ENCODE measurements around the gene CDR2L. TPM values are rescaled to one million over a fixed set of nuclear protein-coding genes. Genes with fewer than 3 reads are reported as not detected.
"Not testable (repeated sequence)": the region's sequence is repeated elsewhere in the genome, so short reads cannot be mapped to it uniquely, and the experiment has no call there.

The CDR2L gene
- total RNA-seq, 8 experiments from 2014 or later: 8.1 to 18.0 (median 13.6) TPM

DNA sequence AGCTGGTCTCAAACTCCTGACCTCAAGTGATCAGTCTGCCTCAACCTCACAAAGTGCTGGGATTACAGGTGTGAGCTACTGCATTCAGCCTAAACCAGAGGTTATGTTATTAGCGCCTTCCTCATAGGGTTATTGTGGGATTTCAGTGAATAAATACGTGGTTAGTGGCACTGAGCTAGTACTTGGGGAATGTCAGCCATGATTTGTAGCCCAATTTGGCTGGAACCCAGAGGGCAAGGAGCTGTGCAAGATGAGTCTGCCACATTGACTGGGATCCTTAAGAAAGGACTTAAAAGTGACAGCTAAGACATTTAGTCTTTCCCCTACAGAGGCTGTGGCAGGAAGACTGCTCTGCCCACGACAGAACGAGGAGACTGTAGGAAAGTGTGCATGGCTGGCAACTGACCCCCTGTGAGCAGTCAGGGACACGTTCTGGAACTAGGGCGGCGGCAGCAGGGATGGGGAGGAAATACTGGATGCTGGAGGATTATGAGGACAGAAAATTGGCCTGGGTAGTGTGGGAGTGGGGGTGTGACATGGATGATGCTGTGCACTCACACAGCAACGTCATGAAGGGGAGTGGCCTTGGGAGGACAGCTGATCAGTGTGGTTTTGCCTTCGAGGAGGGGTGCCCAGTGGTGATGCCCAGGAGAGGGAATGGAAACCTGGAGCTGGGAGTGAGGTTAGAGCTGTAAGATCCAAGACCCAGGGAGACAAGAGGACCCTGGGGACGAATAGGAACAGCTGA is 44.7 kb downstream of the CDR2L start:
- in situ Hi-C loops (cut with MboI; ENCODE audit: low pct_unique_long_range_greater_than_20kb in 2 of 9, low sequenced_read_pairs in 9 of 9, unreplicated experiment in 9 of 9): no loop called here
- peak overlapping the region; percentile 42 to 51 for H3K27ac ChIP-seq
- H3K4me3 ChIP-seq: peak overlapping the region; percentile 63 to 80 (median 68)
- peak in 7 of 8 experiments; percentile 2 to 48 (median 21) for ATAC-seq (replicated peaks in 6 of 8)
- WGBS, 10 experiments: 0 to 100% (median 40%) methylated on average over 1 to 6 of the region's 10 CpGs
- H3K4me1 ChIP-seq (replicated peaks in 1 of 2): peaks cover 3 to 9% of the 10 kb centered on the region in 2 donors

DNA sequence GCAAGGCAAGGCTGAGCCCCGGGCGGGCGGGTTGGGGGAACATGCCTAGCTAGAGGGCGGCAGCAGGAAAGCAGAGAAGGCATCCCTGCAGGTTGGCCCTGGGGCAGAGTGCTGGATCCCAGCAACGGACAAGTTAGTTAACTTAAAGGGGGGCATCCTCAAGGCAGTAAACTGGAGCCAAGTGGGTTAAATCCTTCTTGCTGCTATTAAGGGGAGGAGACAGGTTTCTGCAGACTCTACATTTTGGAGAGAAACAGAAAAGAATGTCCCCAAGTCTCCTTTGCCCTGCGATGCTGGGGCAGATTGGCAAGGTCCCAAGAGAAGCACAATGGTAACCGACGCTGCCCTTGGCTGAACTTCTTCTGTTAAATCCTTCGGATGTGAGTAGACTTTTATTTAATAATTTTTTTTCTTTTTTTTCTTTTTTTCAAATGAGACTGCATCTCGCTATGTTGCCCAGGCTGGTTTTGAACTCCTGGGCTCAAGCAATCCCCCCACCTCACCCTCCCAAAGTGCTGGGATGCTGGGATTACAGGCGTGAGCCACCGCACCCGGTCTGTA is 45.4 kb downstream of the CDR2L start:
- ATAC-seq (replicated peaks in 6 of 8): no peak
- in situ Hi-C loops (cut with MboI; ENCODE audit: low pct_unique_long_range_greater_than_20kb in 2 of 9, low sequenced_read_pairs in 9 of 9, unreplicated experiment in 9 of 9): no loop called here
- H3K27ac ChIP-seq: no peak overlapping the region
- peak overlapping the region; percentile 63 to 80 (median 68) for H3K4me3 ChIP-seq
- H3K4me1 ChIP-seq (replicated peaks in 1 of 2): peaks cover 3 to 9% of the 10 kb centered on the region in 2 donors
- 0 to 88% (median 14%) methylated on average over 1 to 8 of the region's 13 CpGs; no CpG with 5 or more reads in 1 of the 10 experiments for WGBS, 10 experiments

DNA sequence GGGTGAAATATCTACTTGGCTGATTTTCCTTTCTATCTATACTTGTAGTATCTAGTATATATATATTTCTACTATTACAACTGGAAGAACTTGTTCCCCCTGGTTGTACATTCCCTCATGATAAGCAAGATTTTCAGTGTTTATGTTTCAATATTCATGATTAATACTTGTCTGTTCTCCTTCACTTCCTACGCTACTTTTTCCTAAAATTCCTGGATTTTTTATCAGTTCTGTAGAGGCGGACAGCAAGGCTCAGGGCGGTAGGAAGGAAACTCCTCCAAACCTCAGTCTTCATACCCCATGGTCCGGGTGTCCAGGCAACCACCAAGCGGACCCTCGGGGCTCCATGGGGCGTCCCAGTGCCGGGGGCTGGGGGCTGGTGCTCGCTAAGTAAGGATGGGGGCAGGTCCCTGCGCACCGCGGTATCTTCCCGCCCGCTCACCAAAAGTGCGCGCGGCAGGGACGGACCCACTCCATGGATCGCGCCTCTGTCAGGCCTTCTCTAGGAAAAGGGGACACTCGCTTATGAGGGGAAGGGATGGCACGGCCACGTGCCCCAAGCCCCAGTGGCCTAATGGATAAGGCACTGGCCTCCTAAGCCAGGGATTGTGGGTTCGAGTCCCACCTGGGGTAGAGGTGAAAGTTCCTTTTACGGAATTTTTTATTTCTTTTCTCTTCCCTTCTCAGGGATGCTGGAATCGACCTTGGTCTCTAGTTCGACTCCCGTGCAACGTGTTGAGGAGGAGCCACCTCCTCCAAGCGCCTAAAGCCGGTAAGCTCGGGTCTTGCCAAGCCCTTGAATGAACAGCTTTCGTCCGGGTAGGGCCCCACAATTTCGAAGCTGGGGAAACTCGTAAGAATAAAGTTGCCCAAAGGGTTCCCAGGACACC is 46.2 kb downstream of the CDR2L start:
- peak overlapping the region; percentile 89 to 90 for H3K27ac ChIP-seq
- WGBS, 10 experiments: 0 to 10% (median 0%) methylated on average over 1 to 8 of the region's 36 CpGs; no CpG with 5 or more reads in 2 of the 10 experiments

DNA sequence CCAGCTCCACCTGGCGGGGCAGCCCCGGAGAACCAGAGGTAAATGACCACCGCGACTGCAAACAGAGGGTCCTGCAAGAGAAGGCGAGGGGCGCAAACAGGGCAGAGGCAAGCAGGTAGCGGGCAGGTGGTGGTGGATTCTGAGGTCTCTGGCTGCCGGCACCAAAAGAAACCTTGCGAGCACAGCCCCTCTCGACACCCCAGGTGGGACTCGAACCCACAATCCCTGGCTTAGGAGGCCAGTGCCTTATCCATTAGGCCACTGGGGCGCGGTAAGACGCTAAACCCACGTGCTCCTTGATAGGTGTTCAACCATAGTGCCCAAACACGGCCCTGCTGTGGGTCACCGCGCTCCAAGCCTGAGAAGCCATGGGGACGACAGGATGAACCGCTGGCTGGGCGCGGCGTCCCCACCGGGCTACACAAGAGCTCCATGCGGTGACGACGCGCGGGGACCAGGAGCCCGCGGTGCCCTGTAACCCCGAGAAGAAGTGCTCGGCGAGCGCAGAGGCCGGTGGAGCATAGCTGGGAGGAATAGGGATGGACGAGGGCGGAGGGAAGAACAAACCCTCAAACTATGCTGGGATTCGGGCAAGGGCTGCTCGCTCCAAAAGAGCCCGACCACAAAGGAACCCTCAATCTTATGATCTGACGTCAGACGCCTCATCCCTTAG is 46.9 kb downstream of the CDR2L start:
- in situ Hi-C loops (cut with MboI; ENCODE audit: low pct_unique_long_range_greater_than_20kb in 2 of 9, low sequenced_read_pairs in 9 of 9, unreplicated experiment in 9 of 9): no loop called here
- Histone ChIP-seq H3K4me1 (replicated peaks in 1 of 2) (peaks cover 3 to 9% of the 10 kb centered on the region in 2 donors), H3K4me3 (peak overlapping the region; percentile 63 to 80 (median 68)), H3K27ac (peak overlapping the region; percentile 89 to 90)
- WGBS, 10 experiments: 0 to 20% (median 2%) methylated on average over 1 to 6 of the region's 43 CpGs; no CpG with 5 or more reads in 6 of the 10 experiments
- ATAC-seq (replicated peaks in 6 of 8): peak; percentile 46 to 71 (median 62)

More for the DNA sequence above, 46.2 kb downstream of the CDR2L start:
- in situ Hi-C loops (cut with MboI; ENCODE audit: low pct_unique_long_range_greater_than_20kb in 2 of 9, low sequenced_read_pairs in 9 of 9, unreplicated experiment in 9 of 9): no loop called here
- ATAC-seq (replicated peaks in 6 of 8): peak; percentile 37 to 72 (median 69)
- Histone ChIP-seq H3K4me1 (replicated peaks in 1 of 2) (peaks cover 3 to 9% of the 10 kb centered on the region in 2 donors), H3K4me3 (peak overlapping the region; percentile 63 to 80 (median 68))

DNA sequence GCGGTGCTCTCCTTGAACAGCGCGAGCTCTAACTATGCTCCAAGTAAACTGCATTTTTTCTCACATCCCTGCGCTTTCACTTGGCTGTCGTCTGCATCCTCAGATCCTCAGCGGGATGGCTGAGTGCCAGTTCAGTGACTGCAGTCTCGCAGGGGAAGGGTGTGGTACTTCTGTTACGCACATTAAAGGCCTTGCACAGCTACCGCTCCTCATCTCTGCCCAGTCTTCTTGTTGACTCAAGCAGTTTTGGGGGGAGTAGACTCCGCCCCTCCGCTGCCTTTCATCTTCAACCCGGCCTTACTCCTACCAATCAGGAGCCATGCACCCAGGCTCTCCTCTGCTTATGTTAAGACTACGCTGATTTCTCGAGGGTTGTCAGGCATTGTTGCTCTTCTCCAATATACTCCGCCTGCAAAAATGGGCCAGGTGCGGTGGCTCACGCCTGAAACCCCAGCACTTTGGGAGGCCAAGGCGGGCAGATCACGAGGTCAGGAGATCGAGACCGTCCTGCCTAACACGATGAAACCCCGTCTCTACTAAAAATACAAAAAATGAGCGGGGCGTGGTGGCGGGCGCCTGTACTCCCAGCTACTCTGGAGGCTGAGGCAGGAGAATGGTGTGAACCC is 49.3 kb downstream of the CDR2L start:
- in situ Hi-C loops (cut with MboI; ENCODE audit: low pct_unique_long_range_greater_than_20kb in 2 of 9, low sequenced_read_pairs in 9 of 9, unreplicated experiment in 9 of 9): no loop called here
- ATAC-seq (replicated peaks in 6 of 8): peak in 3 of 8 experiments; percentile 2 to 11 (median 10)
- Histone ChIP-seq H3K4me1 (replicated peaks in 1 of 2) (peaks cover 3 to 9% of the 10 kb centered on the region in 2 donors), H3K27ac (no peak overlapping the region), H3K4me3 (no peak overlapping the region)
- WGBS, 10 experiments: 60 to 100% (median 79%) methylated on average over 1 to 11 of the region's 27 CpGs

DNA sequence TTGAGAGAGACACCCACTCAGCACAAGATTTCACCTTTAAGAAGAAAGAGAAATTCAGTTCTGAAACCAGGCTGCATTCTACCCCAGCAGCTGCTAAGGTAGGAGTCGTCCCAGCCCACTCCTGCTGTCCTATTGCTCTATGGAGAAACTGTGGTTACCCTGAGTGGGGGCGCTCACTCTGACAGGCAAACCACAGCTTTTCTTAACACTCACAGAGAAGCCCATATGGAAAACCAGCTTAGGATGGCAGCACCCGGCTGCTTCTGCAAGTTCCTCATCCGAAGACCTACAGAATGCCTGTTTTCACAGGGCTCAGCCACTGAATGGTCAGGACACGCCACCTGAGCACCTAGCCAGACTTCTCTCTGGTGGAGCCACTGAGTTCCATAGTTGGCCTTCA is 51.8 kb downstream of the CDR2L start:
- ATAC-seq (replicated peaks in 6 of 8): no peak
- WGBS, 10 experiments: 80 to 100% (median 100%) methylated on average over 1 to 4 of the region's 5 CpGs; no CpG with 5 or more reads in 1 of the 10 experiments
- H3K4me3 ChIP-seq: no peak overlapping the region
- no peak overlapping the region for H3K27ac ChIP-seq
- H3K4me1 ChIP-seq (replicated peaks in 1 of 2): peaks cover 0 to 6% of the 10 kb centered on the region in 2 donors
- in situ Hi-C loops (cut with MboI; ENCODE audit: low pct_unique_long_range_greater_than_20kb in 2 of 9, low sequenced_read_pairs in 9 of 9, unreplicated experiment in 9 of 9): no loop called here

DNA sequence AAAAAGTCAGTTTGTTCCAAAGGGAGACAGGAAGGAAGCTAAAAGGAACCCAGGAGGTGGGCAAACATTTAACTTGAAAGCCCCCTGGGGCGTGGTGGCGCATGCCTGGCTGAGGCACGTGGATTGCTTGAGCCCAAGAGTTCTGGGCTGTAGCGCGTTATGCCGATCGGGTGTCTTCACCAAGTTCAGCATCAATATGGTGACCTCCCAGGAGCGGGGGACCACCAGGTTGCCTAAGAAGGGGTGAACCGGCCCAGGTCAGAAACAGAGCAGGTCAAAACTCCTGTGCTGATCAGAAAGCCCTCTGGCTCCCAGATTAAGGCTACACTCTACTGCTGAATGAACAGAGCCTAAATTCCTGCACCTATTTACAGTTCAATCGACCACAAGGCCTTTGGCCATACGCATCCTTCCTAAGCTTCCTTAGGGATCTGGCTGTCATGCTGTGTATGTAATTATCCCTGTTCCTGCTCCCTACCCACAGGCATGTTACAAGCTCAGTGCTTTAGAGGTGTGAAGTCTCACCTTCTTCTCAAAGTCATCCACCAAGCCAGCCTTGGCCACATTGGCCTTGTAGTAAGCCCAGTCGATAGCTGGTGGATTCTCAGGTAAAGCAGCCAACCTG is 54.3 kb downstream of the CDR2L start:
- peaks cover 6 to 7% of the 10 kb centered on the region in 2 donors for H3K4me1 ChIP-seq (replicated peaks in 1 of 2)
- no peak overlapping the region for H3K4me3 ChIP-seq
- WGBS, 10 experiments: 40 to 100% (median 78%) methylated on average over 1 to 9 of the region's 12 CpGs; no CpG with 5 or more reads in 1 of the 10 experiments
- in situ Hi-C loops (cut with MboI; ENCODE audit: low pct_unique_long_range_greater_than_20kb in 2 of 9, low sequenced_read_pairs in 9 of 9, unreplicated experiment in 9 of 9): no loop called here
- no peak overlapping the region for H3K27ac ChIP-seq
- ATAC-seq (replicated peaks in 6 of 8): no peak

DNA sequence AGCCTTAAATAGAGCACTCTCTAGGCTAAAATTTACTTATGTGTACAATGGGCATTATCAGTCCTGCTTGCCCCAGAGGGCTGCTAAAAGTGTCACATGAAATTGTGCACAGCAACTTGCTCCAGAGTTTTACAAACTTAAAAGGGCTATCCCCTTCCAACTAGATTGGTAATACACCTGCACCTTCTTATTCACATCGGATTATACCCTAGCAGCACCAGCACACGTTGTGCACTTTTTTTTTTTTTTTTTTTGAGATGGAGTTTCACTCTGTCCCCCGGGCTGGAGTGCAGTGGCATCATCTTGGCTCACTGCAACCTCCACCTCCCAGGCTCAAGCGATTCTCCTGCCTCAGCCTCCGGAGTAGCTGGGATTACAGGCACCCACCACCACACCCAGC is 56.4 kb downstream of the CDR2L start:
- H3K27ac ChIP-seq; in situ Hi-C loops (cut with MboI; ENCODE audit: low pct_unique_long_range_greater_than_20kb in 2 of 9, low sequenced_read_pairs in 9 of 9, unreplicated experiment in 9 of 9); H3K4me3 ChIP-seq; ATAC-seq (replicated peaks in 6 of 8): not testable (repeated sequence)
- WGBS, 10 experiments: 40 to 85% (median 47%) methylated on average over 2 to 3 of the region's 5 CpGs; no CpG with 5 or more reads in 2 of the 10 experiments
- H3K4me1 ChIP-seq (replicated peaks in 1 of 2): peaks cover 10 to 12% of the 10 kb centered on the region in 2 donors

DNA sequence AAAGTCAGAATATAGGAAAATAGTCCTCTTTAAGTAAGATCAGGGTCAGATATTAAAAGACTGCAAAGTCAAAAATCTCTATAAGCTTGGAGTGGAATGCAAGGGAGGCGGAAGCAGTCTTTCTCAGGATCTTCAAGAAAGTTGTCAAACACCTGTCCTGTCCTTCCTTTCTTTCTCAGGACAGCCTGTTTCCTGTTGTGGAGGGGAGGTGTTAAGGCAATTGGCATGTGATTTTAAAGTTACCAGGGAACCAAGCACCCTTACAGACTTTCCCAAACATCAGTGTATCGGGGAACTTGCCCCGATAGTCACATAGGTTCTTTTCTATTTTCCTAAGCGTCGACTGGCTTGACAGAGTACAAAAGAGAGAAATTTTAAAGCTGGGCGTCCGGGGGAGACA is 57.3 kb downstream of the CDR2L start:
- 59 to 100% (median 86%) methylated on average over 1 to 6 of the region's 7 CpGs; no CpG with 5 or more reads in 3 of the 10 experiments for WGBS, 10 experiments
- Histone ChIP-seq H3K4me3 (no peak overlapping the region), H3K4me1 (replicated peaks in 1 of 2) (peaks cover 10 to 13% of the 10 kb centered on the region in 2 donors), H3K27ac (no peak overlapping the region)
- in situ Hi-C loops (cut with MboI; ENCODE audit: low pct_unique_long_range_greater_than_20kb in 2 of 9, low sequenced_read_pairs in 9 of 9, unreplicated experiment in 9 of 9): no loop called here
- no peak for ATAC-seq (replicated peaks in 6 of 8)

DNA sequence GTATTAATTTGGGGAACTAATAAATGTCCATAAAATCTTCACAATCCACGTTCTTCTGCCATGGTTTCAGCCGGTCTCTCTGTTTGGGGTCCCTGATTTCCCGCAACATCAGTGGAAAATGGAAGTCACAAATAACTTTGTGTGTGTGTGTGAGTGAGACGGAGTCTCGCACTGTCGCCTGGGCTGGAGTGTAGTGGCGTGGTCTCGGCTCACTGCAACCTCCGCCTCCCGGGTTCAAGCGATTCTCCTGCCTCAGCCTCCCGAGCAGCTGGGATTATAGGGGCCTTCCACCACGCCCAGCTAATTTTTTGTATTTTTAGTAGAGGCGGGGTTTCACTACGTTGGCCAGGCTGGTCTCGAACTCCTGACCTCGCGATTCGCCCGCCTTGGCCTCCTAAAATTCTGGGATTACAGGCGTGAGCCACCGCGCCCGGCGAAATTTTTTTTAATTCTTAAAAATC is 58.5 kb downstream of the CDR2L start:
- H3K4me1 ChIP-seq (replicated peaks in 1 of 2): peaks cover 10 to 13% of the 10 kb centered on the region in 2 donors
- ATAC-seq (replicated peaks in 6 of 8); in situ Hi-C loops (cut with MboI; ENCODE audit: low pct_unique_long_range_greater_than_20kb in 2 of 9, low sequenced_read_pairs in 9 of 9, unreplicated experiment in 9 of 9): not testable (repeated sequence)
- peak overlapping the region; percentile 70 to 93 for H3K27ac ChIP-seq
- WGBS, 10 experiments: 0 to 40% (median 1%) methylated on average over 2 to 14 of the region's 25 CpGs; no CpG with 5 or more reads in 4 of the 10 experiments
- H3K4me3 ChIP-seq: peak overlapping the region; percentile 78 to 99 (median 88)

DNA sequence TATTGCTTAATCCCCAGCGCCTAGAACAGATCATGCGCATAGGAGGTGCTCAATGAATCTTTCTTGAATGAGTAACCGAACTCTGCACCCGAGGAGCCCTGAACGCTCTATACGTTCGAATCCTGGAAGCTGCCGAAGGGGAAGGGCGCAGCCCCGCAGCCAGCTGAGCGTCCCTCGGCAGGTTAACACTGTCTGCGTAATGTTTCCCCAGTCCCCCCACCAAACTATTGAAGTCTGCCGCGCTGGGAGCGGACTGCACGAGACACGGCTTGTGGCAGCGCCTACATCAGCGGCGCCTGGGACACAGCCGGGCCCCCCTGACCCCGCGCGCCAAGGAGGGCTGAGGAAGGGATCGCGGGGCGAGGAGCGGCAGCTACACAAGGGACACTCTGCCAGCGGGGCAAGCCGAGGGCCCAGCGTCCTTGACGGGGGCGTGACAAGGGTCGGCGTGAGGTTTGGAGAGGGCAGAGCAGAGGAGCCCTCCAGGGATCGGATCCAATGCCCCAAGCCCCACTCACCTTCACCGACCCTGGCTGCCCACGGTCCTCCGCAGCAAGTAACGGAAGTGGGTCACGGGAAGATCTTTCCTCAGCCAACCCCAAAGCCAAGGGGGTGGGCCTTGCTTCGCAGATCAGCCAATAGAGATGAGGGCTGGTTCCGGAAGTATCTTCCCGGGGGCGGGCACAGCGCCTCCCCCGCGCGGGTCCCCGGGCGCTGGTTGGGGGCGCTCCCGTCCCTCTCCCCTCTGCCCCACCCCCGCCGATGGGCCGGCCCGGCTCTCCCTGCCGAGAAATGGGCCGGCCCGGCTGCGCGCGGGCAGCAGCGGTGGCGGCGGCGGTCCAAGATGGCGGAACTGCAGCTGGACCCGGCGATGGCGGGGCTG is 59.2 kb downstream of the CDR2L start, which contains the start of the genes ATP5PD and KCTD2:
ATP5PD (minus strand) TSS at position 563 of the 883 bp plus-strand sequence. CDS start 4,319 bp downstream, outside the sequence.
KCTD2 (plus strand) TSS at position 819 of the 883 bp plus-strand sequence; CDS start at position 845, 26 bp downstream.
- in situ Hi-C loops (cut with MboI; ENCODE audit: low pct_unique_long_range_greater_than_20kb in 2 of 9, low sequenced_read_pairs in 9 of 9, unreplicated experiment in 9 of 9): no loop called here
- WGBS, 10 experiments: 0 to 3% (median 0%) methylated on average over 1 to 10 of the region's 72 CpGs; no CpG with 5 or more reads in 3 of the 10 experiments
- Histone ChIP-seq H3K27ac (peak within 1 kb of the TSS; percentile 70 to 93), H3K4me1 (replicated peaks in 1 of 2) (peaks cover 10 to 13% of the 10 kb centered on the region in 2 donors), H3K4me3 (peak within 1 kb of the TSS; percentile 78 to 99 (median 88))
- ATAC-seq (replicated peaks in 6 of 8): peak; percentile 91 to 96 (median 94)
